ENCODE results near the gene ADAMTS2.

ADAMTS2 gene

GRCh38 chr5:179362355-179362754, 17.1 kb upstream of the ADAMTS2 start:
- no peaks in the 10 kb centered on the region; the same call in 1 of the 2 replicates for H3K9me3 ChIP-seq (ENCODE audit: control insufficient read depth, insufficient read depth, low read length)
- no peak overlapping the region for H3K9ac ChIP-seq (ENCODE audit: low read depth, low read length)
- no peaks in the 10 kb centered on the region for H3K4me1 ChIP-seq (ENCODE audit: insufficient read depth, low read length)
- no peaks in the 10 kb centered on the region for H3K36me3 ChIP-seq (ENCODE audit: insufficient read depth, low read length)

GRCh38 chr5:179361037-179361603, 15.9 kb upstream of the ADAMTS2 start:
- no peak overlapping the region for H3K9ac ChIP-seq (ENCODE audit: low read depth, low read length)
- no peaks in the 10 kb centered on the region for H3K4me1 ChIP-seq (ENCODE audit: insufficient read depth, low read length)
- no peaks in the 10 kb centered on the region for H3K36me3 ChIP-seq (ENCODE audit: insufficient read depth, low read length)
- no peaks in the 10 kb centered on the region; the same call in 1 of the 2 replicates for H3K9me3 ChIP-seq (ENCODE audit: control insufficient read depth, insufficient read depth, low read length)

GRCh38 chr5:179357031-179357430, 11.8 kb upstream of the ADAMTS2 start:
- H3K36me3 ChIP-seq (ENCODE audit: insufficient read depth, low read length): no peaks in the 10 kb centered on the region
- no peaks in the 10 kb centered on the region for H3K4me1 ChIP-seq (ENCODE audit: insufficient read depth, low read length)
- H3K9ac ChIP-seq (ENCODE audit: low read depth, low read length): no peak overlapping the region
- no peaks in the 10 kb centered on the region for H3K9me3 ChIP-seq (ENCODE audit: control insufficient read depth, insufficient read depth, low read length)

GRCh38 chr5:179355976-179356974, 11.0 kb upstream of the ADAMTS2 start:
- no peaks in the 10 kb centered on the region for H3K9me3 ChIP-seq (ENCODE audit: control insufficient read depth, insufficient read depth, low read length)
- H3K4me1 ChIP-seq (ENCODE audit: insufficient read depth, low read length): no peaks in the 10 kb centered on the region
- H3K9ac ChIP-seq (ENCODE audit: low read depth, low read length): no peak overlapping the region
- no peaks in the 10 kb centered on the region for H3K36me3 ChIP-seq (ENCODE audit: insufficient read depth, low read length)

- Histone ChIP-seq H3K9me3 (ENCODE audit: control insufficient read depth, insufficient read depth, low read length) (no peaks in the 10 kb centered on the region), H3K36me3 (ENCODE audit: insufficient read depth, low read length) (no peaks in the 10 kb centered on the region), H3K9ac (ENCODE audit: low read depth, low read length) (no peak overlapping the region), H3K4me1 (ENCODE audit: insufficient read depth, low read length) (no peaks in the 10 kb centered on the region)
Measured at GRCh38 chr5:179354305-179354882, 9.1 kb upstream of the ADAMTS2 start.

GRCh38 chr5:179348843-179349242, 3.6 kb upstream of the ADAMTS2 start:
- H3K9me3 ChIP-seq (ENCODE audit: control insufficient read depth, insufficient read depth, low read length): no peaks in the 10 kb centered on the region

GRCh38 chr5:179348011-179348530, 2.8 kb upstream of the ADAMTS2 start:
- no peak overlapping the region for H3K9ac ChIP-seq (ENCODE audit: low read depth, low read length)
- no peaks in the 10 kb centered on the region for H3K9me3 ChIP-seq (ENCODE audit: control insufficient read depth, insufficient read depth, low read length)
- peaks cover 3% of the 10 kb centered on the region; the same call in 1 of the 2 replicates for H3K4me1 ChIP-seq (ENCODE audit: insufficient read depth, low read length)
- no peaks in the 10 kb centered on the region for H3K36me3 ChIP-seq (ENCODE audit: insufficient read depth, low read length)

More at GRCh38 chr5:179348843-179349242, 3.6 kb upstream of the ADAMTS2 start:
- H3K4me1 ChIP-seq (ENCODE audit: insufficient read depth, low read length): no peaks in the 10 kb centered on the region
- no peak overlapping the region for H3K9ac ChIP-seq (ENCODE audit: low read depth, low read length)
- H3K36me3 ChIP-seq (ENCODE audit: insufficient read depth, low read length): no peaks in the 10 kb centered on the region

GRCh38 chr5:179347581-179347980, 2.3 kb upstream of the ADAMTS2 start:
- Histone ChIP-seq H3K9me3 (ENCODE audit: control insufficient read depth, insufficient read depth, low read length) (no peaks in the 10 kb centered on the region), H3K36me3 (ENCODE audit: insufficient read depth, low read length) (no peaks in the 10 kb centered on the region), H3K9ac (ENCODE audit: low read depth, low read length) (no peak overlapping the region), H3K4me1 (ENCODE audit: insufficient read depth, low read length) (peaks cover 4% of the 10 kb centered on the region; the same call in 1 of the 2 replicates)

GRCh38 chr5:179346875-179347274, 1.6 kb upstream of the ADAMTS2 start:
- Histone ChIP-seq H3K9ac (ENCODE audit: low read depth, low read length) (no peak overlapping the region), H3K9me3 (ENCODE audit: control insufficient read depth, insufficient read depth, low read length) (no peaks in the 10 kb centered on the region), H3K36me3 (ENCODE audit: insufficient read depth, low read length) (no peaks in the 10 kb centered on the region), H3K4me1 (ENCODE audit: insufficient read depth, low read length) (peaks cover 4% of the 10 kb centered on the region; the same call in 1 of the 2 replicates)

GRCh38 chr5:179346401-179346800, 1.1 kb upstream of the ADAMTS2 start:
- H3K4me1 ChIP-seq (ENCODE audit: insufficient read depth, low read length): peaks cover 4% of the 10 kb centered on the region; the same call in 1 of the 2 replicates

GRCh38 chr5:179345183-179345432, 153 bp downstream of the ADAMTS2 start:
- Histone ChIP-seq H3K9me3 (ENCODE audit: control insufficient read depth, insufficient read depth, low read length) (no peaks in the 10 kb centered on the region), H3K4me1 (ENCODE audit: insufficient read depth, low read length) (peaks cover 4% of the 10 kb centered on the region; the same call in 1 of the 2 replicates), H3K9ac (ENCODE audit: low read depth, low read length) (peak overlapping the region; percentile 58; the same call in 1 of the 2 replicates), H3K36me3 (ENCODE audit: insufficient read depth, low read length) (no peaks in the 10 kb centered on the region)

More at GRCh38 chr5:179346401-179346800, 1.1 kb upstream of the ADAMTS2 start:
- no peaks in the 10 kb centered on the region for H3K36me3 ChIP-seq (ENCODE audit: insufficient read depth, low read length)
- H3K9ac ChIP-seq (ENCODE audit: low read depth, low read length): no peak overlapping the region
- H3K9me3 ChIP-seq (ENCODE audit: control insufficient read depth, insufficient read depth, low read length): no peaks in the 10 kb centered on the region

- Histone ChIP-seq H3K9me3 (ENCODE audit: control insufficient read depth, insufficient read depth, low read length) (no peaks in the 10 kb centered on the region), H3K36me3 (ENCODE audit: insufficient read depth, low read length) (no peaks in the 10 kb centered on the region), H3K4me1 (ENCODE audit: insufficient read depth, low read length) (peaks cover 4% of the 10 kb centered on the region; the same call in 1 of the 2 replicates), H3K9ac (ENCODE audit: low read depth, low read length) (peak overlapping the region; percentile 58)
Measured at GRCh38 chr5:179344431-179345182, 654 bp downstream of the ADAMTS2 start.

- Histone ChIP-seq H3K4me1 (ENCODE audit: insufficient read depth, low read length) (peaks cover 4% of the 10 kb centered on the region; the same call in 1 of the 2 replicates), H3K9me3 (ENCODE audit: control insufficient read depth, insufficient read depth, low read length) (no peaks in the 10 kb centered on the region), H3K36me3 (ENCODE audit: insufficient read depth, low read length) (no peaks in the 10 kb centered on the region), H3K9ac (ENCODE audit: low read depth, low read length) (peak overlapping the region; percentile 58; the same call in 1 of the 2 replicates)
Measured at GRCh38 chr5:179343719-179344430, 1.4 kb downstream of the ADAMTS2 start.

All from ES-I3 (cell line).